ENCODE data around the gene NRDE2.
A peak's percentile ranks its signal among the peaks of the same experiment; 100 is the strongest.
"Not testable (repeated sequence)": the region's sequence is repeated elsewhere in the genome, so short reads cannot be mapped to it uniquely, and the experiment has no call there.

NRDE2 gene

DNA sequence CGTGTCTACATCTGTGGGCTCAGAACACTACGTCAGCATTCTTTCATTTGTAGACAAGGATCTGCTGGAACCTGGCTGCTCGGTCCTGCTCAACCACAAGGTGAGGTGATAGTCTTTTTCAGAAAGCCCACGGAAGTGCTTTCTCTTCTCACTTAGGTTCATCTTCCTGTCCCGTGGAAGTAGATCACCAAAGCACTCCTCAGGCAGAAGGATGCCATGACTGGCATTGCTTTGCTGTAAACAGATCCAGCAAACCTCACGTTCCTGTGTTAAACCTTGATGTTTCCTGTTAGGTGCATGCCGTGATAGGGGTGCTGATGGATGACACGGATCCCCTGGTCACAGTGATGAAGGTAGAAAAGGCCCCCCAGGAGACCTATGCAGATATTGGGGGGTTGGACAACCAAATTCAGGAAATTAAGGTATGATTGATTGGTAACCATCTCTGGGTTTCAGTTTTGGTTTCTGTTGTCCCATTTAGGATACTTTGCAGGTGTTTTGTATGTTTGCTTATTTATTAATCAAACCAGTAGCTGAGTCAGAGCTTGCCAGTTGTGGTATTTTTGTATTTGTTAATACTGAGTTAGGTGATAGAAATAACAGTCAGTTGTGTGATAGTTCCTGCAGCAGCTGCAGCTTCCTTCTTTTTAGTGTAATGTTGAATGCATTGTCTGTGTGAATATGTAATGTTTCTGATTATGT, 67.8 kb downstream of the NRDE2 start:
- no peak overlapping the region for H3K27ac ChIP-seq
- TF ChIP-seq ZFX (IDR thresholded peaks at IDR 0.05), result no peak
- TF ChIP-seq, protein P1, sequence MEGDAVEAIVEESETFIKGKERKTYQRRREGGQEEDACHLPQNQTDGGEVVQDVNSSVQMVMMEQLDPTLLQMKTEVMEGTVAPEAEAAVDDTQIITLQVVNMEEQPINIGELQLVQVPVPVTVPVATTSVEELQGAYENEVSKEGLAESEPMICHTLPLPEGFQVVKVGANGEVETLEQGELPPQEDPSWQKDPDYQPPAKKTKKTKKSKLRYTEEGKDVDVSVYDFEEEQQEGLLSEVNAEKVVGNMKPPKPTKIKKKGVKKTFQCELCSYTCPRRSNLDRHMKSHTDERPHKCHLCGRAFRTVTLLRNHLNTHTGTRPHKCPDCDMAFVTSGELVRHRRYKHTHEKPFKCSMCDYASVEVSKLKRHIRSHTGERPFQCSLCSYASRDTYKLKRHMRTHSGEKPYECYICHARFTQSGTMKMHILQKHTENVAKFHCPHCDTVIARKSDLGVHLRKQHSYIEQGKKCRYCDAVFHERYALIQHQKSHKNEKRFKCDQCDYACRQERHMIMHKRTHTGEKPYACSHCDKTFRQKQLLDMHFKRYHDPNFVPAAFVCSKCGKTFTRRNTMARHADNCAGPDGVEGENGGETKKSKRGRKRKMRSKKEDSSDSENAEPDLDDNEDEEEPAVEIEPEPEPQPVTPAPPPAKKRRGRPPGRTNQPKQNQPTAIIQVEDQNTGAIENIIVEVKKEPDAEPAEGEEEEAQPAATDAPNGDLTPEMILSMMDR (conservative IDR thresholded peaks at IDR 0.05), result no peak

- peak within 1 kb of the TSS; percentile 99 for H3K27ac ChIP-seq
- TF ChIP-seq, protein P1 (conservative IDR thresholded peaks at IDR 0.05), result no peak
- peak; percentile 93 for TF ChIP-seq ZFX (IDR thresholded peaks at IDR 0.05)
Measured at GRCh38 chr14:90256354-90257131, 75.2 kb downstream of the NRDE2 start, which contains the start of gene PSMC1. Gene PSMC1, plus strand, starts transcription at chr14:90256553. Its CDS starts 45 bp downstream, at chr14:90256598.

DNA sequence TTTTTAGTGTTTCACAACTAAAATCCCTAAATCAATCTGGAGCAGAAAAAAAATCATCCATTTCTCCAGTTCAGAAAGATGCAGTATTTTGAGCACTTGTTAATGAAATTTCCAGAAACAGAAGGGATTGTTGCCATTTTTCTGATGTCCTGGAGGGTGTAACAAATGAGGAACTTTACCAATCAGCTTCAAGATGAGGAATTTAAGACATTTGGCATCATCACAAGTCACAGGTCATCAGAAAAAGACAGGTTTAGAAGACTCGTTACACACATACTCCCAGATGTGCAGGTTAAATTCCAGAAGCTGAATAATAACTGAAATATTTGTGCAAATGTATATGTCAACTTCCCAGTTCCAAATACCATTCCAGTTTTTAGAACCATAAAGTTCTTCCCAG, 75.9 kb downstream of the NRDE2 start:
- H3K27ac ChIP-seq, result no peak overlapping the region; the same call in 1 of the 2 replicates
- TF ChIP-seq ZFX (IDR thresholded peaks at IDR 0.05), result no peak
- TF ChIP-seq, protein P1 (conservative IDR thresholded peaks at IDR 0.05), result no peak

DNA sequence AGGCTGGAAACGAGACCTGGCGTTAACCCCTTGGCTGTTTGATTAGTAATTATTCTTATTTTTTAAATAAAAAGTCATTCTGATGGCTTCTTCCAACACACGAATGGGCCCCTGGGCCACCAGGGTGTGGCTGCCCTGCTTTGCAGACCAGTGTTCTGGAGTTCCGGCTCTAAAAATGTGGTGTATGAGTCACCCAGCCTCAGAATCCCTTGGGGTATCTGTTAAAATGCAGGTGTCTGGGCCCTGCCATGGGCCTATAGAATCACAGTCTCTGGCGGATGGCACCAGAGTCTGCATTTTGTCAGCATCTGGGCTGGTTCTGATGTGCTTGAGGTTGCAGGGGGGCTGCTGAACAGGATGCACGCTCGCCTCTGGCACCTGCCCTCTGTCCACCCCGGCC, 77.9 kb downstream of the NRDE2 start:
- H3K27ac ChIP-seq, result no peak overlapping the region
- TF ChIP-seq ZFX (IDR thresholded peaks at IDR 0.05), result no peak
- TF ChIP-seq, protein P1 (conservative IDR thresholded peaks at IDR 0.05), result no peak

DNA sequence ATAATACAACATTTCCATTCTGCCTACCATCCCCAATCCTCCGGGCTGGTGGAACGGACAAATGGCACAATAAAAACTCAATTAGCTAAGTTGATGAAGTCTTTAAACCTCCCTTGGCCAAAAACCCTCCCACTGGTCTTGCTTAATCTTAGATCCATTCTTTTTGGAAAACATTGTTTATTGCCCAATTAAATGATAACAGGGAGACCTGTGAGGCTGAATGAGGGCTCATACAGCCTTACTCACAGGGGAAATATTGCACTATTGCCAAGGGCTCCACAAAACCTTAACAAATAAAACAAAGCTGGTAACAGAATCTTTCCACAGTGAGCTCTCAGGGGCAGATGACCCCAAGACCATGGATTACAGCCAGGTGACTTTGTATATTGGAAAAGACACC, 83.1 kb downstream of the NRDE2 start:
- no peak overlapping the region for H3K27ac ChIP-seq
- TF ChIP-seq, protein P1 (conservative IDR thresholded peaks at IDR 0.05), result no peak
- no peak for TF ChIP-seq ZFX (IDR thresholded peaks at IDR 0.05)

DNA sequence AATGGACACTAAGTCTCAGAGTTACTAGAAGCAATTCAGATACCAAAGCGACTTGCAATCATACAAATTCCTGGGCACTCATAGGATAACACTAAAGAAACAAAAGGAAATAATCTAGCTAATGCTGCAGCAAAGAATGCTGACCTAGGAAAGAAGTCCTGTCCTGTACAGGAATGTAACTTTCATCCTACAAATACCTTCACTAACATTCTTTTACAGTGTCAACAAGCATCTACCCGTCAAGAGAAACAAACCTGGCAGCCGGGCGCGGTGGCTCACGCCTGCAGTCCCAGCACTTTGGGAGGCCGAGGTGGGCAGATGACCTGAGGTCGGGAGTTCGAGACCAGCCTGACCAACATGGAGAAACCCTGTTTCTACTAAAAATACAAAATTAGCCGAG, 84.3 kb downstream of the NRDE2 start:
- not testable (repeated sequence) for H3K27ac ChIP-seq

GRCh38 chr14:90246936-90247335, 84.8 kb downstream of the NRDE2 start:
- H3K27ac ChIP-seq, result no peak overlapping the region
- TF ChIP-seq, protein P1 (conservative IDR thresholded peaks at IDR 0.05), result no peak
- no peak for TF ChIP-seq ZFX (IDR thresholded peaks at IDR 0.05)
